HUDEP-2 (cell line): ENCODE measurements around the gene GRHL1.
"Not testable (repeated sequence)": the region's sequence is repeated elsewhere in the genome, so short reads cannot be mapped to it uniquely, and the experiment has no call there.

Source experiments
- DNase-seq, 76 experiments: peaks; one replicate each; lab custom pipeline; 2025; ENCODE audit not compliant: unreplicated experiment in 76 of 76; lab: John Stamatoyannopoulos, UW

GRHL1 gene

DNA sequence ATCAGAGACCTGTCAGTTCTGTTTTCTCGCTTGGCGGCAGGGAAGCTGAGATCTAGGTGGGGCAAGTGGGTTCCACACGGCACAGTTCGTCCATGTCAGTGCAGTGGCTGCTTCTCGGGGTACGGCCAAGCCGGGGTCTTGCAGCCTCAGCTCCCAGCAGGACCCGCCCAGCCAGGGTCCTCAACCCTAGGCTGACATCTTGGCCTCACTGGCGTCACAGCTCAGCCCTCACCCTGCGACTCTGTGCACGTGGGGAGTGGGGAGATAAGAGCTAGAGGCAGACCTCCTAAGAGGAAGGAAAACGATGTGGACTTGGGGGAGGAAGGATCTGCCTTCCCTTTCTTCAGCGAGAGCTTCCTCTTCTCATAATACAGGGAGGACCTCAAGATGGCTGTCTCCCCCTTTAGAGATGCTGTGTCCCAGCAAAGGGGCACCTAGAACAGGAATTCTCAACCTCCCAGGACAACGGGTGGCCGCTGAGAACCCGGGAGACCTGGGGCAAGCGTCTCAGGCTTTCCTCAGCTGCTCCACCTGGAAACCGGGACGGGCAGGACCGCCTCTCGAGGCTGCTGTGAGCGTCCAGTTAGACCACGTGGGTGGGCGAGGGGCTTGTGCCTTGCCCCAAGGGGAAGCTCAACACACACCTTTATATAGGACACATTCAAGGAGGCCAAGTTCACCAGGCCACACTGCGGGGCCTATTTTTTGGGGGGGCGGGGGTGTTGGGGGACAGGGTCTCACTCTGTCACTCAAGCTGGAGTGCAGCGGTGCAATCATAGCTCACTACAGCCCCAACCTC is 68.3 kb downstream of the GRHL1 start:
- DNase-seq: no peak

DNA sequence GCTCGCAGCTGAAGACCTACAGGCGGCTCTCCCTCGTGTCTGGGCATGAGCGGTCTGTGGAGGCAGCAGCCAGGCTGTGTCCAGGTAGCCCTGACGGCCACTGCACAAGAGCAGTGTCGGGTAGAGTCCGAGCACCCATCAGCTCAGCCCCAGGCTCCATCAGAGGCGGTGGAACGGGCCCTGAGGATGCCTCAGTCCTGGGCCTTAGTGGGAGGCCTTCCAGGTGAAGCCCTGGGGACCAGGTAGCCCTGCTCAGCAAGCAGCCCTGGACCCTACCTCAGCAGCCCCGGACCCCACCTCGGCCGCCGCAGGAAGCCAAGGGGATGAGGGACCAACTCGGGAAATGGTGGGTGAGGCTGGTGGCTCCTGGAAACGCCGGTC is 70.5 kb downstream of the GRHL1 start:
- DNase-seq: no peak

DNA sequence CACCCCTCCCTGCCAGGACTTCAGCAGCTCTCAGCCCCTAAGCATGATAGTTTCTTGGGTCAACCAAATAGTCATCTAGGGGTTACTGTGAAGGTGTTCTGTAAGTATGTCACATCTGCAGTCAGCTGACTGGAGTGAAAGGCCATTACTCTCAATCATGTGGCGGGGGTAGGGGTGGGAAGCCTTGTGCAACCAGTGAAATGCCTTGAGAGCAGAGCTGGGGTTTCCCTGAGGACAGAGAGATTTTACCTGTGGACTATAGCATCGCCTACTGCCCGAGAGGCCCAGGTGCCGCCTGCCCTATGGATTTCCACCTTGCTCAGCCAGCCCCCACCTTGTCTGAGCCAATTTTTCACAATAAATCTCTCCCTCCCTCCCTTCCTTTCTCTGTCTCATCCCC is 71.0 kb downstream of the GRHL1 start:
- no peak for DNase-seq

DNA sequence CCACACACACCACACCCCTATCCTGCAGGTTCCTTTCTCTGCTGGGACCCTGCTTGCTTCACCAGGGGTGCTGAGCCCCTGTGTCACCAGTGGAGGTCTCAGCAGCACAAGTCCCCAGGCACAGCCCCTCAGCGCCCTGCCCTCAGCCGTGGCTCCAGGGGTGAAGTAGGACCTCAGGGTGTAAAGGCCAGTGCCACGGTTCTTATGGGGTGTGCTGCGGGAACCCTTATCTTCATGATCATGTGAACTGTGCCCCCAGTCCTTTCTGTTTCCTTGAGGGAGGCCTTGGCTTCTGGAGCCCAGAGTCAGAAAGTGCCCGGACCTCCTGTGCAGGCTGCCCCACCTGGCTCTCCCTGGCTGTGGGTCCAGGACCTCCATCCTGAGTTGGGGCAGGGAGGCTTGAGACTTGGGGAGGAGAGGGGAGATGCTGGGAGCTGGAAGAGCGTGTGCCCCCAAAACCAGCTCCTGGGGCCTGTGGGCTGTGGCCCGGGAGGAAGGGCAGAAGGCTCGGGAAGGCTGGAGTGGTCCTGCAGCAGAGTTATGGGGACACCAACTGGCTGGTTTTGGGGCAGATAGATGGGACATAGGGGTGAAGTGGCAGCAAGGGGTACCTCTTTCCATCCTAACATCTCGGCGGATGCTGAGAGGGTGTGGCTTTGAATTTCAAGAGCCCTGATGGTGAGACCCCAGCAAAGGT is 71.6 kb downstream of the GRHL1 start:
- no peak for DNase-seq

DNA sequence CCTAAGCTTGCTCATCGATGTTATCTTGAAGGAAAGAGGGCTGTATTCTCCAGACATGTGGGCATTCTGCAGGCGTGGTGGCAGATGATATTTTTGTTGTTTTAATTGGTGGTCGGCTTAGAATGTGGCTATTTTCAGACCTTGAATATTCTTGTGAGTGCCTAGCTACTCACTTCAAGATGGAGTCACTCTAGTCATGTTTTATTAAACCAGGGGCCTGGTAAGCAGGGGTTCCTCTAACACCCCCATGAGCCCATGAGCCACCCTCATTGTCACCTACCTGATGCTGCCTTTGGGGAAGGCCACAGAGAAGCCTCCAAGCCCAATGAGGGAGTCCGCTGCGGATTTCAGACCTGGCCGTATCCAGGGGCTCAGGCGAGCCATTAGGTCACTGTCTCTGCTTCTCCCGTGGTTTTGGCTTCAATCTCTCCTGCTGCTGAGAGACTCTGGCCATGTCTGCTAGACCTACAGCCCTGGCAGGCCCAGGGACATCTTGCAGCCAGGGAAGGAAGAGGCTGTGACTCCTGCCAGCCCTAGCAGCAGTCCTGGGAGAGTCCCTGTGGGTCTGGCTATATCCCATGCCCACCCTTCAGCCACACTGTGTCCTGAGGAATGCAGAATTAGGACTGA is 75.6 kb downstream of the GRHL1 start:
- DNase-seq: no peak

DNA sequence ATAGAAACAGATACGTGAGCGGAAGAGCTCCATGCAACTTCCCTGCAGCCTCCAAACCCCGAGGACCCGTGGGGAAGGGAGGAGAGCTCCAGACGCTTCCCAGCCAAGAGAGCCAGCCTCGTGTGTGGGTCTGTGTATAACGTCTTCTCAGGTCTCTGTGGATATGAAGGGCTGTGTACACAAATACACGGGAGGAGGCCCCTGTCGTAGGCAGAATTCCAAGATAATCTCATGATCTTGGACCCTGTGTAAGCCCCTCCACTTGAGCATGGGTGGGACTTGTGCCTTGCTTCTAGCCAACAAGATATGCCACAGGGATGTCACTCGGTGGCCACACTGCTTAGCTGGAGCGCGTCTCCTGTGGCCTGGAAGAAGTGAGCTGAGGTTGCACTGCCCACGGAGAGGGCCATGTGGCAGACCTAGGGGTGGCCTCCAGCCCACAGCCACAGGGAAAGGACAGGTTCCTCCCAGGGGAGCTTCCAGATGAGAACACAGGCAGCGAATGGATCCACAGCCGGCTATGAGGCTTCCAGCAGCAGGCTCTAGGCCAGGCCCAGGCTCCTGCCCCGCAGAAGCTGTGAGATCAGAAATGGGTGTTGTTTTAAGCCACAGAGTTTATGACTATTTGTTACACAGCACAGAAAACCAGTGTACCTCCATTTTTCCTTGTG is 76.3 kb downstream of the GRHL1 start:
- DNase-seq: peak in 1 of 76 experiments; percentile 14

DNA sequence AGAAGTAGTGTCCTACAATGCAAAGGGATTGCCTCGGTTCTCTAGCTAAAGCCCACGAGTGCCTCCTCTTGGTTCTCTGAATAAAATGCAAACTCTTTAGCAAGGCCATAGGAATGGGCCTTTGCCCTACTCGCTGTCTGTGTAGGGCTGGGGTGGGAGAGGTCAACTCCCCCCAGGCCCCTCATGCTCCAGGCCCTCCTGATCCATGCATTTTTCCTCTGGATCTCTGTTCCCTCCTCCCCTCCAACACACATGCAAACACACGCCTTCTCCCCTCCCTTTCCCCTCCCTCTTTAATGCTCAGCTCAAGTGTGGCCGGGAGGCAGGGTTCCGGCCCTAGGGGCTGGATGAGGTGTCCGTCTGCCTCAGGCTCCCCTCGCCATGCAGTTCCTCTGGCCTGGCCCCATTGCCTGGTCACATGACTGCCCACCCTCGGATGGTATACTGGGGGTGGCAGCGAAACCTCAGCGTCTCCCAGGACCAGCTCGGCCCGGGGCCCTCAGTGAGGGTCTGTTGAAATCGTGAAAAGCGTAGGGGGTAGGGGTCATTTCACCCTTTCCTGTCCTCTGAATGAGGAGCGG is 77.0 kb downstream of the GRHL1 start:
- peak in 4 of 76 experiments; percentile 18 to 43 (median 34) for DNase-seq

DNA sequence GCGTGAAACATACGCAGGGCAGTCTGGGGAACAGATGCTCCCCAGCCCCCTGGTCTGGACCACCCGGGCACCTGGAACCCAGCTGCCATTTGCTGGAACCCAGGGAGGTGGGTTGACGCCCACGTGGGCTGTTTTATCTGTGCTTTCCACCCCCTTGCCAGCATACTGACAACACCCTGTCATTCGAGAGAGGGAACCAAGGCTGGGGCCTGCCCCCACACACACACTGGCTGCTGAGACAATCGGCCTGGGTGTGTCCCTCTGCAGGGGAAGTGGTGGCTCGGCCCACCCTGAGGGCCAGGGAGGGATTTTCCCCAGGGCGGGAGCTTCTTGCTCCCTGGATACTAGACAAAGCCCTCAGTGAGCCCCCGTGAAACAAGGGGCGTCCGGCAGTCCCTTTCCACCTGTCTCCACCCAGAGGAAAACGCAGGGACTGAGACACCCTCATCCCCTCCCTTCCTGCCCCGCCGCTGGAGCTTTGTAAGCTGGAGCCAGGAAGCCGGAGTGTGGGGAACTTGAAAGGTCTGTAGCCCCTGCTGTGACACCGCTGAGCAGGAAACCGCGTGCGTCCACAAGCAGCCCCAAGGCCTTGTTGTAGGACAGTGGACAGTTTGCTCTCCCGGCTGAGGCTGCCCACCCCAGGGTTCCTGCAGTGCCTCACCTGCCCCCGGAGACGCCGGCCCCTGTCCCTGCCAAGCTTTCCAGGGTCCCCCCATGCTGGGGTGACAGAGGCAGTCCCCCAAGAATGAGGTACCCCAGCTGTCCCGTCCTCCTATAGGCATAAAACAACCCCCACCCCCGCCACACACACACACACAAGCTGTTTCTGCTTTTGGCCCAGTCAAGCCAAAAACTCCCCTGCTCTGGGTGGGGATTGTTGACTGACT is 77.7 kb downstream of the GRHL1 start:
- peak; percentile 24 to 97 (median 92) for DNase-seq

DNA sequence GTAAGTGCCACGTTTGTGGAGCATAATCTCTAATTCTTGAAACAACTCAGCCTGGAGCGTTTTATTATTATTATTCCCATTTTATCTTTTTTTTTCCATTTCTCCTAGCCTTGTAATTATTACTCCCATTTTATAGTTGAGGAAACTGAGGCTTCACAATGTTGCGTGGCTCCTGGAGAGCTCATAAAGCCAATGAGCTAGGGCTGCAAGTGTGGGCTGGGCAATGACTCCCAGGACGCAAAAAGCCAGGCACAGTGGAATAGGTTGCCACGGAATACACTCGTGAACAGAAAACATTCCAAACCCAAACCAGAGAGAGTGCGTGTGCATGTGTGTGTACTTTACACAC is 78.4 kb downstream of the GRHL1 start:
- DNase-seq: no peak

DNA sequence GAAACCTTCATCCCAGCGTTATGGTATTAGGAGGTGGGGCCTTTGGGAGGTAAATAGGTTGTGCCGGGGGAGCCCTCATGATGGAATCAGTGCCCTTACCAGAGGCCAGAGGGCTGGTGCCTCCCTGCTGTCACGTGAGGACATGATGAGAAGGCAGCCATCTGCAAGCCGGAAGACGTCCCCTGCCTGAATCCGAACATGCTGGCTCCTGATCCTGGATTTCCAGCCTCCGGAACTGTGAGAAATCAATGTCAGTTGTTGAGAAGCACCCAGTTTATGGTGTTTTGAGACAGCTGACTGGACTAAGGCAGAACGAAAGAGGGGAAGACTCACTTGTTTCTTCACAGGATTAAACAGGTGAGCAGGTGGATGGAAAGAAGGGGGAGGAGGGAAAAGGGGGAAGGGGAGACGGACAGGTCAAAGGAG is 78.8 kb downstream of the GRHL1 start:
- DNase-seq: peak in 73 of 76 experiments; percentile 17 to 86 (median 73)

DNA sequence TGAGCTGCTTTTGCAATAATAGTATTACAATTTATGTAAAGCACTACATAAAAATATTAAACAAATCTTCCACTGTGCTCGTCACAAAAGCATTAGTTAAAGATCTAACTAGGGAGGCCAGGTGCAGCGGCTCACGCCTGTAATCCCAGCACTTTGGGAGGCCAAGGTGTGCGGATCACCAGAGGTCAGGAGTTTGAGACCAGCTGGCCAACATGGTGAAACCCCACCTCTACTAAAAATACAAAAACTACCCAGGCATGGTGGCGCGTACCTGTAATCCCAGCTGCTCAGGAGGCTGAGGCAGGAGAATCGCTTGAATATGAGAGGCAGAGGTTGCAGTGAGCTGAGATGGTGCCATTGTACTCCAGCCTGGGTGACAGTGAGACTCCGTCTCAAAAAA is 79.3 kb downstream of the GRHL1 start:
- DNase-seq: not testable (repeated sequence)

DNA sequence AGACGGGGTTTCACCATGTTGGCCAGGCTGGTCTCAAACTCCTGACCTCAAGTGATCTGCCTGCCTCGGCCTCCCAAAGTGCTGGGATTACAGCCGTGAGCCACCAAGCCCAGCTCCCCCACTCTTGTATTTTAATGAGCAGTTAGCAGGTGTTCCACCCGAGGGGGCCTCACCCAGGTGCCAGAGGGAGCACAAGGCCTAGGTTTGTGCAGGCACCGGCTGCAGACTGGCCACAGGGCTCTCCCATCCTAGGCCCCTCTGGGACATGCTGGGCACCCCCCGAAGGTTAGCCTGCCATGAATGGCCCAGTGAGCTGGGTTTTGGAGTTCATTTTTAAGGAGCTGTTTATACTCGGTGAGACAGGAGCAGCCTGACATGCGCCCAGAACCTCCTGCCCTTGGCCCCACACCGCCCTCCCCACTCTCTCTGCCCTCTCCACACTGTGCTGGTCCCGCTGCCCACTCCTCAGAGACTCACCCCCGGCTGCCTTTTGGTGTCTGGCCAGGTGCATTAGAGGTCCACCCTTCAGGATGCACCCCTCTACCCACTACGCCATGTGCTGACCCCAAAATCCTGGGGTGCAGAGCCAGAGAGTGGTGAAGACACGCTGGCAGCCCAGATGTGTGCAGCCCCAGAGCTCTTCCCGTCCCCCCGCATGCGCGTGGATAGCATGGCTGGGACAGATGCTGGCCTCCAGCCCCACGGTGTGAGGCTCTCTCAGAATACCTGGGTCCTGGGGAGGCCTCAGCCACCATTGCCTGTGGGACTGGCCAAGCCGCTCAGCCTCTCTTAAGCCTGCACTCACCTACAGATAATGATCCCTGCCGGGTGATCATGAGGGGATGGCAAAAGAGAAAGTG is 80.6 kb downstream of the GRHL1 start:
- peak in 1 of 76 experiments; percentile 13 for DNase-seq

DNA sequence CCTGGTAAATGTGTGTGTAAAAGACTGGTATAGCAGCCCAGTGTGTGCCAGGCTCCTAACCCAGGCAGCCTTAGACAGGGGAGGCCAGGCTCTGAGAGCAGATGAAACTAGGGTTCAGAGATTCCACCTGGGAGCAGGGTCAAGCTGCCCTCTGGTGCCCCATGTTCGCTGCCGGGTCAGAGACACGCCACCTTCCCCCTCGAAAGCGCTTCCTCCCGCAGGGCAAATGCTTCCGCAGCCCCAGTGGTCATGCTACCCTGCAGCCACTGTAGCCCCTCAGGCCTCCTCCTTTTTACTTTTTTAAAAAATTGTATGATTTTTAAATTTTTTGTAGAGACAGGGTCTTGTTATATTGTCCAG is 81.2 kb downstream of the GRHL1 start:
- DNase-seq: no peak

DNA sequence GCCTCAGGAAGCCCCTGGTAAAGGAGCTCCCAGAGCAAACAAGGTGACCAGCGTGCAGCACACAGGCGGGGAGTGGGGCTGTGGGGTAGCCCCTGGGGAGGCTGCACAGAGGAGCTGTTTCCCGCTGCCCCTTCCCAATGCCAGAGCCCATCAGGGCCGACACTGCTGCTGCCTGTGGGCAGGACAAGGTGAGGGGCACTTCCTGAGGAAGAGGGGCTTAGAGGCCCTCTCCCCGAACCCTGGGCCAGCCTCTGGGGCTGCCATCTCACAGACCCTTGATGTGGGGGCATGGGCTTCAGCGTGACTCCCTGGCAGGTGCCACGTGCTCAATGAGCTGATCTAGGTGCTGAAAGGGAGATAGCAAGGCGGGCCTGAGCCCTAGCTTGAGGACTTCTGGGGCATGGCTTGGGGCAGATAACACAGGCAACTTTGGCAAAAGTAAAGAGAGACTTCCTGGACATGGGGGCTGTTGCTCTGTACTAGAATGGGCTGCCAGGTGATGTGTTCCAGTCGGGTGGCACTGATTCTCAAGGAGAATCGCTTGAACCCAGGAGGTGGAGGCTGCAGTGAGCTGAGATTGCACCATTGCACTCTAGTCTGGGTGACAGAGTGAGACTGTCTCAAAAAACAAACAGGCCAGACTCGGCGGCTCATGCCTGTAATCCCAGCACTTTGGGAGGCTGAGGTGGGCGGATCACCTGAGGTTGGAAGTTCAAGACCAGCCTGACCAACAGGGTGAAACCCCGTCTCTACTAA is 81.9 kb downstream of the GRHL1 start:
- DNase-seq: peak in 73 of 76 experiments; percentile 16 to 82 (median 64)

DNA sequence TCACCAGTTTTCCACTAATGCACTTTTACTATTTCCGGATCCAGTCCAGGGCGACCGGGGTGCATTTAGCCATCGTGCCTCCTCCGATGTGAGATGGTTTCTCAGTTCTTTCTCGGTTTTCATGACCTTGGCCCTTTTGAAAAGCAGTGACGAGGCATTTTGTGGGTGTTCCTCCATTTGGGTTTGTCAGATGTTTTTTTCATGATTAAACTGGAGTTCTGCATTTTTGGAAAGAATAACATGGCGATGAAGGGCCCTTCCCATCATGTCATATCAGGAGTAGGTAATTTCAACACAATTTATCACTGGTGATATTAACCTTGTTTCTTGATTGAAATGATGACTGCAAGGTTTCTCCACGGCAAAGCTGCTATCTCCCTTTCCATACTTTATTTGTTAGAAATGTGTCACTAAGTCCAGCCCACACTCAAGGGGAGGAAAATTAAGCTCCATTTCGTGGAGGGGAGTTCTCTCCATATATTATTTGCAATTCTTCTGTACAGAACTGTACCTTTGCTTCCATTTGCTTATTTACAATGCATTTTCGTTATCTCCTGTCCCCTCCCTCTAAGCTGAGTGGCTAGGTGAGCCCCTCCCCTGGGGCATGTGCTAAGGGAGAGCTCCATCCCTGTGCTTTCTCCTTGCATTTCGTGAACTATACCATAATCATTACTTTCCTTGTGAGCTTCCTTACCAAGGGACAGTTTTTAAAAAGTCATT is 83.0 kb downstream of the GRHL1 start:
- DNase-seq: no peak

DNA sequence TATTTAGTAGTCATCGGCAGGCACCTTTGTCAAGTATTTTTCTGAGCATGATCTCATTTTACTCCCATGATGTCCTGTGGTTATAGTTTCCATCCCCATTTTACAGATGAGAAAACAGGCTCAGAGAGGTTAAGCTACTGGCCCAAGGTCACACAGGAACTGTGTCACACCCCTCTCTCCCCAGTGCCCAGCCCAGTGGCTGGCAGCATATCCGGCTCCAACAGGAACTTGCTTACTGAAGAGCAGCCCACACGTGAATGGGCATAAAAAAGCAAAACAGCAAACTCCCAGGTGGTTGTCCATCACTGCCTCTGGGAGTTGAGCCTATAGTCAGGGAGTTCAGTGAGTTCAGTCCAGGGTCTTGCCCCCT is 83.5 kb downstream of the GRHL1 start:
- DNase-seq: peak in 4 of 76 experiments; percentile 4 to 27 (median 7)

DNA sequence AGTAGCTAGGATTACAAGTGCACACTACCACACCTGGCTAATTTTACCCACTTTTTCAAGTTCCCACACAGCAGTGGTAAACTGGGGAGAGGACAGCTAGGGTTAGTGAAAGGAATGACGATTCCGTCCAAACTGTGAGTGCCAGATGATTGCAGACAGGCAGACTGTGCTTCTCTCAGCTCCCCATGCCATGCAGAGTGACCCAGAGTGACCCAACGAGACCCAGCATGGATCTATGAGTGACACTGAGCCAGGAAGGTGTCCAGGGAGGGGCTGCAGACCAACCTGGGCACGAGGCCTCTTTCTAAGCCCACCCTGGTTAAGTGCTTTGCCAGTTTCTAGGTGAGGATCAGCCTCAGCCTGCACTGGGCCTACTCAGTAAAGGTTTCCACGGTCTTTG is 84.1 kb downstream of the GRHL1 start:
- DNase-seq: no peak
